ENCODE data around the gene KRTAP9-4.
"Not testable (repeated sequence)": the region's sequence is repeated elsewhere in the genome, so short reads cannot be mapped to it uniquely, and the experiment has no call there.

The KRTAP9-4 gene

DNA sequence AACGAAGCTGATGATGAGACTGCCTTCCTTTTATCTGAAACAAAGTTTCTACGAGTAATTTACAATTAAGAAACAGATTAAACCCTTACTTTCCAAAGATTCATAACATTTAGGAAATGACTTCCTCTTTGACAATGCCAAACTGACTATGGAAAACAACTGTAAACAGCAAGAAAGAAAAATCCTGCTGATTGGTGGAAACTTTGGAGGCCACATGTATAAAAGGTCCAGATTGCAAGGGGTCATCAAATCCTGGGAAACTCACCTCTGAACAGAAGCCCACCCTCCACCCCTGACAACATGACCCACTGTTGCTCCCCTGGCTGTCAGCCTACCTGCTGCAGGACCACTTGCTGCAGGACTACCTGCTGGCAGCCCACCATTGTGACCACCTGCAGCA, 15.6 kb downstream of the KRTAP9-4 start, which contains the start of gene KRTAP9-6:
TSS of gene KRTAP9-6 (plus strand) at position 301 of the 400 bp plus-strand sequence. CDS start at position 301, 0 bp downstream.
- DNase-seq (ENCODE audit: low read depth in 2 of 2): no peak

DNA sequence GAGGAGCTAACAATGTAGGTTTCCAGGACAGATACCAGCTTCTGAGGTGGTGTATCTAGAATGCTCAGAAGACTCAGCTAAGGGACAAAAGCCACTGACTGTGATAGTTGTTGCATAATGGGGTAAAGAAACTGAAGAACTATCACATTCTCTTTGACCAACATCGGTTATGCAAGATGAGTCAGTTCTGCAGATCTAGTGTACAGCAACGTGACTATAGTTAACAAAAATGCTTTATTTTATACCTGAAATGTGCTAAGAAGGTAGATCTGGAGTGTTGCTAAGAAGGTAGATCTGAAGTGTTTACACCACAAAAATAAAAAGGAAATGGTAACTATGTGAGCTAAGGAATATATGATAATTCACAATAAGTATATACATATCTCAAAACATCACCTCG, 18.2 kb downstream of the KRTAP9-4 start:
- no peak for DNase-seq (ENCODE audit: low read depth in 2 of 2)

DNA sequence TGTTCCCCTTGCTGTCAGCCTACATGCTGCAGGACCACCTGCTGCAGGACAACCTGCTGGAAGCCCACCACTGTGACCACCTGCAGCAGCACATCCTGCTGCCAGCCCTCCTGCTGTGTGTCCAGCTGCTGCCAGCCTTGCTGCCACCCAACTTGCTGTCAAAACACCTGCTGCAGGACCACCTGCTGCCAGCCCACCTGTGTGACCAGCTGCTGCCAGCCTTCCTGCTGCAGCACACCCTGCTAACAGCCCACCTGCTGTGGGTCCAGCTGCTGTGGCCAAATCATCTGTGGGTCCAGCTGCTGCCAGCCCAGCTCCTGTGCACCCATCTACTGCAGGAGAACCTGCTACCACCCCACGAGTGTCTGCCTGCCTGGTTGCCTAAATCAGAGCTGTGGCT, 21.8 kb downstream of the KRTAP9-4 start:
- not testable (repeated sequence) for DNase-seq (ENCODE audit: low read depth in 2 of 2)

DNA sequence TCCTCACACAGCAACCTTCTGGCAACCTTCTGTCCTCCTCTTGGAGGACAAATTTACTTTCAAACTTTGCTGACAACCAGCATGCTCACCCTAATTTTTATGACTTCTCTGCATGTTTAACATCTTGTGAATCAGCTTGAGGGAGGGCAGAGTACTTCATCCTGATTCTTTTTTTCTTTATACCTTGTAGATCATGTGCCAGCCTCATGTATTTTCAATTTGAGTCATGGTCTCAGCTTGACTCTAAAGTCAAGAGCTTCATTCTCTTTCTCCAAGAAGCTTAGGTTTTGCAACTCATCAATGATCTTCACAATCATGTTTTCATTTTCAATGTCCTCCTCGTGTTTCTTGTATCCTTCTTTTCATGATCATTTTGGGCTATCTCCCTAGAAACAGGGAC, 22.4 kb downstream of the KRTAP9-4 start:
- no peak for DNase-seq (ENCODE audit: low read depth in 2 of 2)

- DNase-seq (ENCODE audit: low read depth in 2 of 2): not testable (repeated sequence)
Observed at GRCh38 chr17:41275648-41276190, 26.2 kb downstream of the KRTAP9-4 start, which contains the start of gene KRTAP9-7. Gene KRTAP9-7, plus strand, starts transcription at chr17:41275698. Its CDS starts 0 bp downstream, at chr17:41275698.

GRCh38 chr17:41278176-41278955, 28.9 kb downstream of the KRTAP9-4 start:
- DNase-seq (ENCODE audit: low read depth in 2 of 2): no peak

- no peak for DNase-seq (ENCODE audit: low read depth in 2 of 2)
Observed at GRCh38 chr17:41284043-41284442, 34.6 kb downstream of the KRTAP9-4 start.

GRCh38 chr17:41284546-41284945, 35.1 kb downstream of the KRTAP9-4 start:
- no peak for DNase-seq (ENCODE audit: low read depth in 2 of 2)

DNA sequence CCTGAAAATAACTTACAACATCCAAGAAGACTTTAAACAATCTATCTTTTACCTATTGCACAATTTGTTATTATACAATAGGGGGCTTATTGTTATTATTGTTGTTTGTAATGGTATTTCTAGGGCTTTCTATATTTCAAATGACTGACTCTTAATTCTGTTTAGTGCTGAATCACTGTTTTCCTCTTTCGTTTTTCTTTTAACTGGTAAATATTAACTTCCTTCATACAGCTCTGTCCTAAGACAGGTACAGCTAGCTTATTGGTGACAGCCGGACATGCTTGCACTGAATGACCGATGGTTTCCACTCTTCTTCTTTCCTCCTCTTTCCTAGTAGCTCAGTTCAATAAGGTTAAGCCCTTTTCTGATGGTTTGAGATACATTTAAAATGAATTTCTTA, 37.6 kb downstream of the KRTAP9-4 start:
- no peak for DNase-seq (ENCODE audit: low read depth in 2 of 2)

GRCh38 chr17:41294016-41294415, 44.5 kb downstream of the KRTAP9-4 start:
- DNase-seq (ENCODE audit: low read depth in 2 of 2): no peak

DNA sequence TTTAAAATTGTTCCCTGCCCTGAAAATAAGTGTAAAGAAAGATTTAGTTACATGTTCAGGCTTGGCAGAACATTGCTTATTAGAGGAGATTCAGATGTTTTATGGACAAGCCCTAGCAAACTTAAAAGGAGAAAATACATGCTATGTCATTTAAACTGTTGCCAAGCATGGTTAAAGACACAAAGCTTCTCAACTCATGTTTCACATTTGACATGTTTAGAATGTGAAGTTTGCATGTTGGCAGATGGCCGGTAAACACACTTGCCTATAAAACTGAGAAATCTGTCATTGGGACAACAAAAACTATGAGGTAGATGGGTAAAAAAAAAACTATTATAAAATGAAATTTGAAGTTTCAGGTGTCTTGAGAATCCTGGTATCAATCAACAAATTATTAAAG, 47.4 kb downstream of the KRTAP9-4 start:
- DNase-seq (ENCODE audit: low read depth in 2 of 2): no peak

GRCh38 chr17:41298458-41299135, 49.1 kb downstream of the KRTAP9-4 start:
- no peak for DNase-seq (ENCODE audit: low read depth in 2 of 2)

Data from stimulated activated CD4-positive, alpha-beta T cell treated with anti-CD3 and anti-CD28 coated beads, Interleukin-1b, Interleukin-23, amount 100 ng/mL, for 4 hours (primary cell).